GM21360 (cell line): ENCODE data around the gene CHMP3.
"Not testable (repeated sequence)": the region's sequence is repeated elsewhere in the genome, so short reads cannot be mapped to it uniquely, and the experiment has no call there.

Experiments
- ATAC-seq: cut with Tn5 transposase; IDR thresholded peaks from one replicate; pipeline ENCODE4 v1.9.1; 2021; ENCODE audit warnings: mild to moderate bottlenecking, moderate library complexity; ENCODE audit not compliant: unreplicated experiment

The CHMP3 gene

GRCh38 chr2:86512892-86513291 lies 50.4 kb downstream of the CHMP3 start:
- ATAC-seq, result no peak

- ATAC-seq, result no peak
Measured at GRCh38 chr2:86512034-86512433, 51.2 kb downstream of the CHMP3 start.

- no peak for ATAC-seq
Measured at GRCh38 chr2:86510436-86510933, 52.8 kb downstream of the CHMP3 start.

GRCh38 chr2:86507600-86507999 lies 55.6 kb downstream of the CHMP3 start:
- no peak for ATAC-seq

GRCh38 chr2:86500325-86501083 lies 62.7 kb downstream of the CHMP3 start:
- ATAC-seq, result no peak

GRCh38 chr2:86499326-86499725 lies 63.9 kb downstream of the CHMP3 start:
- no peak for ATAC-seq

- ATAC-seq, result no peak
Measured at GRCh38 chr2:86498468-86499260, 64.6 kb downstream of the CHMP3 start.

- not testable (repeated sequence) for ATAC-seq
Measured at GRCh38 chr2:86496391-86496790, 66.9 kb downstream of the CHMP3 start.

- ATAC-seq, result no peak
Measured at GRCh38 chr2:86492048-86492453, 71.2 kb downstream of the CHMP3 start.

GRCh38 chr2:86491088-86491487 lies 72.2 kb downstream of the CHMP3 start:
- ATAC-seq, result no peak

GRCh38 chr2:86490245-86490644 lies 73.0 kb downstream of the CHMP3 start:
- no peak for ATAC-seq

GRCh38 chr2:86489542-86489941 lies 73.7 kb downstream of the CHMP3 start:
- ATAC-seq, result no peak

GRCh38 chr2:86488561-86489250 lies 74.5 kb downstream of the CHMP3 start:
- ATAC-seq, result no peak

GRCh38 chr2:86487062-86487461 lies 76.2 kb downstream of the CHMP3 start:
- ATAC-seq, result no peak

GRCh38 chr2:86485802-86486201 lies 77.4 kb downstream of the CHMP3 start:
- ATAC-seq, result no peak

- ATAC-seq, result no peak
Measured at GRCh38 chr2:86485103-86485502, 78.1 kb downstream of the CHMP3 start.

- no peak for ATAC-seq
Measured at GRCh38 chr2:86484385-86484784, 78.9 kb downstream of the CHMP3 start.

GRCh38 chr2:86482034-86482433 lies 81.2 kb downstream of the CHMP3 start:
- no peak for ATAC-seq

- no peak for ATAC-seq
Measured at GRCh38 chr2:86480105-86480504, 83.1 kb downstream of the CHMP3 start.

- no peak for ATAC-seq
Measured at GRCh38 chr2:86477349-86477748, 85.9 kb downstream of the CHMP3 start.

- ATAC-seq, result no peak
Measured at GRCh38 chr2:86476918-86477317, 86.3 kb downstream of the CHMP3 start.
